ENCODE measurements around the gene C1orf94.
"Not testable (repeated sequence)": the region's sequence is repeated elsewhere in the genome, so short reads cannot be mapped to it uniquely, and the experiment has no call there.

C1orf94 gene

DNA sequence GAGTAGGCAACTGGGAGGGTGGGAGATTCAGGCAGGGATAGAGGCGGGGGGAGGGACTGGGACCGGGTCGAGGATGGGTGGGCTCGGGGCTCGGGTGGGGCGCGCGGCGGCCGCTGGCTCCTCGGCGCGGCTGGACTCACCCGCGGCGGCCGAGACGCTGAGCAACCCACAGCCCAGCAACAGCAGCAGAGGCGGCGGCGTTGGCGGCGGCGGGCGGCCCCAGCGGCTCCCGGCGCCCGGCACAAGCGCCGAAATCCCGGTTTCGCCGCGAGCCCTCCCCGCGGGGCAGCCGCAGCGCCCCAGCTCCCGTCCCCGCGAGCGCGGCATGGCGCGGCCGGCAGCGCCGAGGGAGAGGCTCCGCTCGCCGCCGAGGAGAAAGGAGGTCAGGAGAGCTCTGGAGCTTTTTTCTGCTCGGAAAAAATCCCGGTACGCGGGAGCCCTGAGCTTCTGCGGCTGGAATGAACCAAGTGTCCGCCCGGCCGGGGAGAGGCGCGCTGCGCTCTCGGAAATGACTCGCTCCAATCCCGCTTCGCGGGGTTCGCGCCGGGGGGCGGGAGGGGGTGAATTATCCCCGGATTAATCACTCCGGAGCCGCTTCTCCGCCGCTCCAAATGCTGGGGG, 11.8 kb upstream of the C1orf94 start, which contains the start of gene CSMD2:
TSS of gene CSMD2 (minus strand) at position 460 of the 621 bp plus-strand sequence. CDS start at position 327, 133 bp downstream.
- DNase-seq (ENCODE audit: low read depth in 2 of 2) = no peak

DNA sequence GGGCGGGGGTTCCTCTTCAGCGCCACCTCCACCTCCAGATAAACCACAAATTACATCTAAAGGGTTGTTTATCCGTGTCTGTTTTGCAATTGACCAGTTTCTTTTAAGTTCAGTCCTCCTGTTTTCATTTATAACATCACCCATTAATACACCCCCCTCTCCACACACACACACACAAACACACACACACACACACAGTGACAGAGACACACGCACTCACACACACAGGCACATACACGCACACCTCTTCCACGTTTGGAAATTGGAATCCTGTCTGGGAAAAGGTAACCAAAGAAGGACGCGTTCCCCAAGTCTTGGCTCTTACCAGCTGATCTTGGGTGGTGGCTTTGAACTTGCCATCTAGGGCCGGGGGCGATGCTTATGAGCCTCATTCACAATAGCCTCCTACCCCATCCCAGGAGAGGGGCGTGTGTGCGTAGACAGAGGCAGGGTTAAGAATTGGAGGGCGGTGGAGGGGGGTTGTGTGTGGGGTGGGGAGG, 11.2 kb upstream of the C1orf94 start:
- DNase-seq (ENCODE audit: low read depth in 2 of 2) = no peak

DNA sequence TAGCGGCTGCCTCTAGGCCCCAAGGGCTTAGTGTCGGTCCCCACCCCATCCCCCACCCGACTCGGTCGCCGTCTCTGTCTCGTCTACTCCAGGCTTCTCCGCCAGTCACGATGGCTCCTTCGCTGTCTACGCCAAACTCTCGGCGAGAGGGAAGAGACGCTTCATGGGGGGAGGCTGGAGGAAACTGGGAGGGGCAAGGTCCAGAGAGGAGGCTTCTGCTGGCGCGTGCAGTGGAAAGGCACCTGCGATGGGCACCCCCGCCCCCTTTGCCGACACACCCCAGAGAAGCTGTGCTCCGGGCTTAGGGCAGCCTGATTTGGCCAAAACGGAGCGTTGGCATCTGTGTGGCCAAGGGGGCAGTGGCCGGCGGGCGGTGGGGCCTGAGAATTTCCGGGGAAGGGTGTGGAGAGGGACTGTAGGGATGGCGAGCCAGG, 10.5 kb upstream of the C1orf94 start:
- no peak for DNase-seq (ENCODE audit: low read depth in 2 of 2)

DNA sequence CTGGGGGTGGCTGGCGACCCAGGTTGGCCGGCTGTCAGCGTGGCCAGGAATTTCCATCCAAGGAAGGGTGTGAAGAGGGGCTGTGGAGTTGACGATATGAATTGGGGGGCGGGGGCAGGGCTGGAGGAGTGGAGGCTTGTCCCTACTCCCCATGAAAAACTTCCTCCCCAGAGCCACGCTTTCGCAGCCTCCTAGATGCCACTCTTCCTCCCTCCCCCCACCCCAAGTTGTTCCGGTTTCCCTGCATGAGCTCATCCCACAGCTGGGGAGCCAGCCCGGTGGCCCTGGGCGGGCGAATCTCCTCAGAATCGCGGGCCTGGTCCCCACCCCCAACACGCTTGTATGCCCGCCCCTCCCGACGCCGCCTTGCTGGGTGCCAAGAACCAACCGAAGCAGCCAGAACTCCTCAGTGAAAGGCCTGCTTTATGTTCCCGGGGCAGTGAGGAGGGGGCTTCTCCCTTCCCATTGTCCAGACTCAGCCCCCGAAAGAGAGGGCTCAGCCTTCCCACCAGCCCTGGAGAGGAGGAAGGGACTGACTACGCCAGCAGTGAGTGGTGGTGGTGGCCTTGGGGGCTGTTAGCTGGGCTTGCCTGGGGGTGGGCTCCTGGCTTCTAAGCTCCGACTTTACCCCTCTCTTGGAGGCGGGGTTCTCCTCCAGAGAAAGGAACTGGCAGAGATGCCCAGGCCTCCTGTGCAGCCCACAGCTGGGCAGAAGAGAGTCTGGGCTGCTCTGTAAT, 9.9 kb upstream of the C1orf94 start:
- no peak for DNase-seq (ENCODE audit: low read depth in 2 of 2)

DNA sequence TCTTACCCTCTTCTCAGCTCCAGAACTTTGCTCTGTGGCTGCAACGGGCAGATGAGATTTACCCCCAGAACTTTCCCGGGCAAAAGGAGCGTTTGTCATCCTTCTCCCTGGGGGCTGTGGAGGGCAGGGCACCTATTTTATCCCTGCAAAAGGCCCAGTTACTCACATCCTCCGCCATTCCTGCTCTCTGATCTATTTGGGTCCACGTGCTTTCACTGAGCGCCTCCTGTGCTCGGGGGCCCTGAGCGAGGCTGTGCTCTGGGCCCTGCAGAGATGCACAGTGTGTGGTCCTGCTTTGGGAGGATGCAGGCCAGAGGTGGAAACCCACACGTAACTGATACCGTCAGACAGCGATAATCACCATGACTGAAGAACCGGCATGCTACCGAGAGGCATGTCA, 9.3 kb upstream of the C1orf94 start:
- no peak for DNase-seq (ENCODE audit: low read depth in 2 of 2)

DNA sequence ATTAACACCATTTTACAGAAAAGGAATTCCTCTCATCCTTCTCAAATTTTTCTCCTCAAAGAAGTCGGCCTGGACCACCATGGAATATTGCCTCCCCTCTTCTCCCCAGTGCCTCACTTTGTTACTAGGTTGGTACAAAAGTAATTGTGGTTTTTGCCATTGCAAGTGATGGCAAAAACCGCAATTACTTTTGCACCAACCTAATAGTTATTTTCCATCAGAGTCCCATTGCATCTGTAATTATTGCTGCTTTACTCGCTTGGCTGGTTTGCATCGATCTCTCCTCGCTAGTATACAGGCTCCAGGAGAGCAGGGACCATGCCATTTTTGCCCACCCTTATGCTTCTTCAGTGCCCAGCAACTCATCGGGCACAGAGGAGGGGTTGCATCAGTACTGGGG, 963 bp upstream of the C1orf94 start:
- no peak for DNase-seq (ENCODE audit: low read depth in 2 of 2)

DNA sequence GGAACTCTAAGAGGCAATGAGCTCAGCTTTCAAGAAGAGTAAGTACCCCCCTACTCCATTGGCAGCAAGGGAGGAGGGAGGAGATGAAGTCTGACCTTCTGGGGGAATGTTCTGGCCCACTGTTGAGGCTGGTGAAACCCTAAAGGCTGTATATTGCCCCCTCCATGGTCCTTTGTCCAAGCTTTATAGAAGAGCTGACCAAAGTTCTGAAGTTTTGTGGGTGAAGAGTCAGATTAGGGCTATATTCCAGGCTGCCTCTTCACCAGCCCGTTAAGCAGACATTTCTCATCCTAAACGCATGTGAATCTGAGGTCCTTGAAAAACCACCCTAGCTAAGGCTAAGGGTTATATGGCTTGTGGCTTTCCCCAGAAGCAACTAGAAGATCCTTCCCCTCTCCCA, 1.4 kb downstream of the C1orf94 start:
- DNase-seq (ENCODE audit: low read depth in 2 of 2) = no peak

DNA sequence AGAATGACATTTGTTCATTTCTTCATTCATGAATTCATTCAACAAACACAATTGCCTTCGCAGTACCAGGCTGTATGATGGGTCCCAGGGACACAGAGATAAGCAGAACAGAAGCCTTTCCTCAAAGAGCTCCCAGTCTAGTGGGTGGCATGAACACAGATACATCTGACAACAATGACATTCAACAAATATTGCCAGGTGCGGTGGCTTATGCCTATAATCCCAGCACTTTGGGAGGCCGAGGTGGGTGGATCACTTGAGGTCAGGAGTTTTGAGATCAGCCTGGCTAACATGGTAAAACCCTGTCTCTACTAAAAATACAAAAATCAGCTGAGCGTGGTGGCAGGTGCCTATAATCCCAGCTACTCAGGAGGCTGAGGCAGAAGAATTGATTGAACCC, 6.7 kb downstream of the C1orf94 start:
- not testable (repeated sequence) for DNase-seq (ENCODE audit: low read depth in 2 of 2)

DNA sequence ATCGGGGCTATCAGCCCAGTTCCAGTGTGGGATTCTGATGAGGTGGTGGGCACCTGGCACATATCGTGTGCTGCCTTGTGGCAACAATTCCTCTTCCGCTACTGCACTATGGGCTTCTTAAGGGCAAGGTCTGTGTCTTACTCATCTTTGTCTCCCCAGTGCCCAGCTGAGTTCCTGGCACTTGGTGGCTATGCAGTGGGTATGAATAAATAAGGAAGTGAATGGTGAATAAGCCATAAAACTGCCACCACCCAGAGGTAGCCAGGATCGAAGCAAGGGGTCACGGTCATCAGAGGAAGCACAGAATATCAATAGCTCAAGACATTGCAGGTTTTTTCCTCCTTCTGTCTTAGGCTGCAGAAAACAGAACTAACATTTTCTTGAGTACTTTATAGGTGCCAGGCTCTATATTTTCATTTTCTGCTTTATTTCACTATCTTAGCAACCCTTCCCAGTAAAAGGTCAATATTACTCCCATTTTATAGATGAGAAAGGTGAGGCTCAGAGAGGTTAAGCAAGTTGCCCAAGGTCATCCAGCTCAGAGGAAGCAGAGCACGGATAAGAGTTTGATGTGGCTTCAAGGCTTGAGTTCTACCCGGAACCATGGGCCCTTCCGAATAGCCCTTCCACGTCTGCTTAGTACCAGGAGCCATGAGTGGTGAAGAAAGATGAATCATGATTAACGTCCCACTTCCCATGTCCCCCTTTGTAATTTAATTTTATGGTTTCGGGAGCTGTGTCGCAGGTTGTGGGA, 10.2 kb downstream of the C1orf94 start:
- no peak for DNase-seq (ENCODE audit: low read depth in 2 of 2)

DNA sequence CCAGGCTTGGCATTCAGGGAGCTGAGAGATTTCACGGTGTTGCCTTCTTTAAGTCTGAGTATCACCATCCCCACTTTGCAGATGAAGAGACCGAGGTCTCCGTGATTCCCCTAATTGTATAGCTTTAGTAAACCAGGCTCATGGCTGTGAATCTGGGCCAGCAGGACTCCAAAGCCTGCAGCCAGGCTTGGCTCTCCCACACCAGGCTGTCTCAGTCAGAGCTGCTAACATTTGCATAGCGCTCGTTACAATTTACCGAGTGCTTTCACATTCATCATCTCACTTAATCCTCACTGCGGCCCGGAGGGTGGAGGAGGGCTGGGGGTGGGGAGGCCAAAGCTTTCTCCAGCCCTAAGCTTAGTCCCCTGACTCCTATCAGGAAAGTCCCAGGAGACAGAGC, 11.7 kb downstream of the C1orf94 start:
- no peak for DNase-seq (ENCODE audit: low read depth in 2 of 2)

DNA sequence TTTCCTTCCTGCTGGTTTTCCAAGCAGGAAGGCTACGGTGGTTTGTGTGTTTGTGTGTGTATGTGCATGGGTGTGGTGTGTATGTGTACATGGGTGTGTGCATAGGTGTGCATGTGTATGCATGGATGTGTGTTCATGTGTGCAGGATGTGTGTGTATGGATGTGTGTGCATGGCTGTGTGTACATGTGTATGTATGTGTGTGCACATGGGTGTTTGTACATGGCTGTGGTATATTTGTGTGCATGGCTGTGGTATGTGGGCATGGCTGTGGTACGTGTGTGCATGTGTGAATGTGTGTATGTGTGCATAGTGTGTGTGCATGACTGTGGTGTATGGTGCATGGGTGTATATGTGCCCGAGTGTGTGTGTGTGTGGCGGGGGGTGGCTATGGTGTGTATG, 12.3 kb downstream of the C1orf94 start:
- DNase-seq (ENCODE audit: low read depth in 2 of 2) = no peak

DNA sequence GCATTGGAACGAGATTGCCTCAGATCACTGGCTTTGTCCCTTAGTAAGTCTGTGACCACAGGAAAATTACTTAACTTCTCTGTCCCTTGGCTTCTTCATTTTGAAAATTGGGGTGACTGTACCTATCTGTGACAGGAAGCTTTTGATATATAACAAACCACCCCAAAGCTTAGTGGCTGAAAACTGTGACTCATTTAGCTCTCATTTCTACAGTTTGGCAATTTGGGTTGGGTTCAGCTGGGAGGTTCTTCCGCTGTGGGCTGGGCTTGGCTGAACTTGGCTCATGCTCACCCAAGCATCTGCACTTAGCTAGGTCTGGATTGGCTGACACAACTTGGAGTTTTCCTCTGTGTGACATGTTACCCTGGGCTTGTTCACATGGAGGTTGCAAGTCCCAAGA, 14.0 kb downstream of the C1orf94 start:
- no peak for DNase-seq (ENCODE audit: low read depth in 2 of 2)

DNA sequence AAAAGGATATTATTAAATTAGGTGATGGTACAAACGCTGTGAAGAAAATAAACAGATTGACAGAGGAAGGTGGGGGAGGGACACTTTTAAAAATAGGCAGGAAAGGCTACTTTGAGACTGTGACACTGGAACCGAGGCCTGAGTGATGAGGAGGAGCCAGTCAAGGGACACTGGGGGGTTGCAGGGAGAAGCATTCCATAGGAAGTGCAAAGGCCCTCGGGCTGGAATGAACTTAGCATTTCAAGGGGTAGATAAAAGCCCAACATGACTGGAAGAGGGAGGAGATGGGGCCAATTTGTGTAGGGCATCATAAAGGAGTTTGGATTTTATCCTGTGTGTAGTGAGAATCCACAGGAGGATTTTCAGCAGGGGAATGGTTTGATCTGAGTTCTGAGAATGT, 15.9 kb downstream of the C1orf94 start:
- DNase-seq (ENCODE audit: low read depth in 2 of 2) = no peak

DNA sequence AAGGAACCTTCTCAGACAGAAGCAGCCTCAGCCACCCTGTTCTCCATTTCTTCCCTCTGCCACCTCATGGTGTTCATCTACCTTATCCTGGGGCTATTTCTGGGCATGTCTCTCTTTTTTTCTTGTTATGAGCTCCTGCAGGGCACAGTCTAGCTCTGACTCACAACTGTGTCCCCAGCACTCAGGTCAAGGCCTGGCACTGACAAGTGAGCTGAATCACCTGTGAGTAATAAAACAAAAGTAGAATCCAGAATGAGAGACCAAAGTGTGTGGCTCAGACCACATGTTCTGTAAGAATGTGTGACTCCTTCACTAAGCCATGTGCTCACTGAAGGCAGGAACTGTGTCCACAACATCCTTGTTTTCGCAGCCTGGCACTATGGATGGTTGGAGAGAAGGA, 23.2 kb downstream of the C1orf94 start:
- DNase-seq (ENCODE audit: low read depth in 2 of 2) = no peak

DNA sequence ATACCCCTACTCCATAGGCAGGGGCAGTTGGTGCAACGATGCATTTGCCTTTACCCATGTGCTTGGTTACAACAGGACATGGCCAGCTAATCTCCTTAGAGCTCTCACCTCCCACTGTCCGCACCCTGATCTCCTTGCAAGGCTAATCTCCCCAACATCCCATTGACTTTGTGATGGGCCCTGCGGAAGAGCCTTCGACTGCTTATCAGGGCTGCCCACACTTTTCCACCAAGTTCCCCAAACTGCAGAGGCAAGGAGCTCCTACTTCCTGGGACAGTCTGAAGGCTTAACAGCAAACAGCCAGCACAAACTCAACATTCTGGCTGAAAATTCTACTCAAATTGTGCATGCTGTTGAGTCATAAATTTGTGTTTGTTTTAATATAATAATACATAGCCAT, 36.0 kb downstream of the C1orf94 start:
- no peak for DNase-seq (ENCODE audit: low read depth in 2 of 2)

DNA sequence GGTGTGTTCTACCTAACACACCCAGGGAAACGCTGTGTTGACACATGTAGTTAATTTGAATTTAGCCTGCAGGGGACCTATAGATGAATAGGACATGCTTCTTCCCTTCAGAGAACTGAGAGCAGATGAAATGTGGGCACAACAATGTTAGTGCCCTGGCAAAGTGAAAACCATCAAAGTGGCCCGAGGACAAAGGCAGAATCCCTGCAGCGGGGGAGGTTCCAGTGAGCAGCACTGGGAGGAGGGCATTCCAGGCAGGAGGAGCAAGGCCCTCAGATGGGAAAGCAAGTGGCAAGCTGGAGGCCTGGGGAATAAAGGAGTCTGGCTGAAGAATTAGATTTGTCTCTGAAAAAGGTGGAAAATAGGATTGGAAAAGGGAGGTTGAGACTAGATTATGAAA, 37.2 kb downstream of the C1orf94 start:
- DNase-seq (ENCODE audit: low read depth in 2 of 2) = no peak

DNA sequence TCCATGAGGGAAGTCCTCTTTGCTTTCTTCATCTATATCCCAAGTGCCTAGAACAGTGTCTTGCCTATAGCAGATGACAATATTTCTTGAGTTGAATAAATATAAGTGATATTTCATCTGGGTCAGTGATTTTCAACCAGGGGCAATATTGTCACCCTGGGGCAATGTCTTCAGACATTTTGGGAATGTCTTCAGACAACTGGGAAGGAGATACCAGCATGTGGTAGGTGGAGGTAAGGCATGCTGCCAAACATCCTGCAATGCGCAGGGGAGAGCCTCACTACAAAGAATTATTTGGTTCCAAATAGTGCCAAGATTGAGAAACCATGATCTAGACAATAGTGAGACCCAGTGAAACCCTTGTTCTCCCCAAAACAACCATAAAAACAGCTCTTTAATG, 54.7 kb downstream of the C1orf94 start:
- no peak for DNase-seq (ENCODE audit: low read depth in 2 of 2)

DNA sequence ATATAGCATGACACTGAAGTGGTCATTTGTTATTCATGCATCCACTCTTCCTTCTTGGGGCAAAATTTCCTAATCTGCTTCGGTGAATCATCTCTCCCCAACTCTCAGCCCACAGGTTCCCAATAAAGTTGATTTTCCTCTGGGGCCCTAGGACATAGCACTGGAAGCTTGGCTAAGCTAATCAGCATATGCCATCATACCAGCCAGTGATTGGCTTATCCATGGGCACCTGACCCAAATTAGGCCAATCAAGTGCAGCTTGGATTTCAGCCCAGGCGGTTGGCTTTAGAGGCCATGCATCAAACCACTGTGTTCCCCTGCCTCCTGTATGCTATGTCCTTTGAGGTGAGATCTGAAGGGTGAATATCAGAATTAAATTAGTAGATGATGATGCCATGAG, 58.9 kb downstream of the C1orf94 start:
- DNase-seq (ENCODE audit: low read depth in 2 of 2) = no peak

DNA sequence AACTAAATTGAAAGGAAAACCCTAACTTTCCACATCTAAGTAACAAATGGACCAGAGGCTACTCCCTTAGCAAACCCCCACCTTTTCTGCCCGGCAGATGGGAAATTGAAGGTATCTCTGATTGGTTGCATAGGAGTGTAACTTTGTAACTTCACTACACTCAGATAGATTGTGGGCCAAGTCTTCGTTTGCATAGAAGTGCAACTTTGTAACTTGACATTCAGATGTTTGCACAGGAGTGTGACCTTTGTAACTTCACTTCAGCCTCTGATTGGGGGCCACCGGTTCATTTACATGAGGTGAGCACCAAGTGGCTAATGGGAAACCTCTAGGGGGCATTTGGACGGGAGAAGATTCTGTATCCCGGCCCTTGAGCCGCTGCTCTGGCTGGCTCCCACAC, 59.4 kb downstream of the C1orf94 start:
- DNase-seq (ENCODE audit: low read depth in 2 of 2) = no peak

DNA sequence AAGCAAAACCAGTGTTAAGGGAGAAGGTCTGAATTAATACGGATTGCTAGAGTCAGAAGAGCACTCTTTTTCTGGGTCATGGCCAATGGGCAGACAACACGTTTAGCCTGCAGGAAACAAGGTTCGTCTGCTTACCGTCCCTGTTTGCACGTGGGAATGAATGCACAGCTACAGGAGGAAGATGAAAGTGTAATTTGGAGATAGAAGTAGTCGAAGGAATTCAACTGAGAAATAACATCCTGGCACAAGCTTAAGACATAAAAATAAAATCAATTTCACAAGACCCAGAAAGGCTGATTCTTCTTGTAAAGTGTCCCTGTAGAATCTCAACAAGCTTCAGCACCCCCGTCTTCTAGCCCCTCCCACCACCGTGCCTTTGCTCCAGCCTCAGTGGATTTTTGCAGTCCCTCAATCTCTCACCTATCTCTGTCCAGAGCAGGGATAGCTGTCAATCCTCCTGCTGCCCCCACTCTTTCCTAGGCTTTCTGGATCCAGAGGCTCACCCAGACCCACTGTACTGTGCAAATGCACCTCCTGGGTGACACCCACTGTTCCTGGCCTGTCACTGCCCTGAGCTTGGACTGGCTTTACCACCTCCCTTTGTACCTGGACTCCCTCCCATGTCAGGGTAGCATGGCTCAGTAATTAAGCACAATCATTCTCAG, 60.6 kb downstream of the C1orf94 start:
- no peak for DNase-seq (ENCODE audit: low read depth in 2 of 2)

DNA sequence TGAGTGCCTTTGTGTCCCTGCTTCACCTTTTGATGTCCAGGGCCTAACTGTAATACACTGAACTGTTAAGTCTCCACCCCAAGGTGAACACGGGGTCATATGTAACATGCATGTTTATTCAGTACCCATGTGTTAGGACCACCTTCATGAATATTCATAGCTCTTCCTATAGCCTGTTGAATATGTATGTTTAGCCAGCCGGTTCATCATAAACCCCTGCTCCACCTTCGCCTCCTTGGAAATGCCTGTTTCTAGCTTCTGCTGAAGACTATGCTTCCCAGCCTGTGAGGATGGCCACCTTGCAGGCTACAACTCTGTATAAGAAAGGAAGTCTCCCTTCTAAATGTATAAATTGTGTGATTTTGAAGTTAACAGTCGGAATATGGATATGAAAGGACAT, 69.3 kb downstream of the C1orf94 start:
- no peak for DNase-seq (ENCODE audit: low read depth in 2 of 2)

DNA sequence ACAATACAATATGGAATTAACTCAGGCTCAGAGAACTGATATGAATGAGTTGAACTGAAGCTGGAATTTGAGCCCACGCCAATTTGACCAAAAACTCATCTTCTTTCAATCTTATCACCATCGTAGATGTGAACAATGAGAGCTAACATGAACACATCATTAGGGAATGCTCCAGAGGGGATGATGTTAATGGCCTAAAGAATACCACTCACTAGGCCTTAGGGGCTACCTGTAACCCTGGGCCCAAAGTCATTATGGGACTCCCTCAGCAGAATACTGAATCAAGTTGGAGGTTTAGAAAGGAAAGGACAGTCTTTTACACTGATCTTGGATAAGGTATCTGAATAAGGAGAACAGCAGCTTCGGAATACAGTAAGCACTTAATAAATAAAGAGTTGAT, 73.6 kb downstream of the C1orf94 start:
- DNase-seq (ENCODE audit: low read depth in 2 of 2) = no peak
